Measurements from ENCODE around the gene SLC15A2.

The SLC15A2 gene

GRCh38 chr3:121988146-121988545, 93.9 kb downstream of the SLC15A2 start:
- DNase-seq = no peak

GRCh38 chr3:121989943-121990342, 95.7 kb downstream of the SLC15A2 start:
- DNase-seq = no peak

- DNase-seq = no peak
These were observed 98.7 kb downstream of the SLC15A2 start for GRCh38 chr3:121992601-121993560.
